HepG2 (cell line): ENCODE results near the gene SKI.

Experiments
- HDAC2 ChIP-seq: sonication (generic); formaldehyde crosslinking; IDR thresholded peaks from 2 replicates; pipeline ENCODE4 v1.4.0; 2020; ENCODE audit warnings: missing genetic modification reagents
- HMG20B ChIP-seq: conservative IDR thresholded peaks from 2 replicates; pipeline ENCODE4 v1.6.1; 2016; ENCODE audit warnings: missing genetic modification reagents, missing compliant biosample characterization
- JUN ChIP-seq: sonication (generic); formaldehyde crosslinking; IDR thresholded peaks from 2 replicates; pipeline ENCODE4 v1.4.0; 2020; ENCODE audit warnings: mild to moderate bottlenecking, missing genetic modification reagents
- KIAA2018 ChIP-seq: sonication (generic); formaldehyde crosslinking; IDR thresholded peaks from 2 replicates; pipeline ENCODE4 v1.5.0; 2020; ENCODE audit warnings: mild to moderate bottlenecking, missing genetic modification reagents, borderline replicate concordance
- RAD21 ChIP-seq: fragments of 450-650 bp; formaldehyde crosslinking; IDR thresholded peaks from 2 replicates; pipeline ENCODE4 v1.5.0; 2020; ENCODE audit warnings: mild to moderate bottlenecking

GRCh38 chr1:2283991-2284895, 56.1 kb downstream of the SKI start:
- no peak for TF ChIP-seq HDAC2 (CRISPR knock-in tag)
- TF ChIP-seq RAD21 (CRISPR knock-in tag): no peak
- TF ChIP-seq HMG20B (CRISPR knock-in tag): no peak
- TF ChIP-seq JUN (CRISPR knock-in tag): no peak
- TF ChIP-seq KIAA2018 (CRISPR knock-in tag): no peak
